Calu3 (cell line): ENCODE measurements around the gene MED27. TPM values are rescaled to one million over a fixed set of nuclear protein-coding genes. Genes with fewer than 3 reads are reported as not detected.

Experiments
- BruUV-seq: library from RNA; stranded (reverse); fragments of 400-500 nt; replicated peaks from 2 replicates; lab custom pipeline; 2021; lab: Mats Ljungman, UMichigan
- CTCF ChIA-PET: fragments of 300-600 bp; sonication (Branson Sonifier 250); formaldehyde crosslinking; loops from one replicate; lab custom pipeline; 2022; ENCODE audit warnings: antibody characterized with exemption; lab: Charles Lee
- DNase-seq: peaks from one replicate; pipeline ENCODE4 v3.0.0; 2022
- H3K27ac Mint-ChIP-seq: one replicate; pipeline ENCODE4 v1.8.0; 2022; ENCODE audit warnings: mixed read lengths; ENCODE audit not compliant: unreplicated experiment
- H3K27me3 Mint-ChIP-seq: one replicate; pipeline ENCODE4 v1.8.0; 2022; ENCODE audit warnings: mixed read lengths; ENCODE audit not compliant: unreplicated experiment
- H3K36me3 Mint-ChIP-seq: one replicate; pipeline ENCODE4 v1.8.0; 2022; ENCODE audit warnings: mild to moderate bottlenecking, moderate library complexity, mixed read lengths; ENCODE audit not compliant: insufficient read depth, unreplicated experiment
- H3K4me1 Mint-ChIP-seq: one replicate; pipeline ENCODE4 v1.8.0; 2022; ENCODE audit warnings: mild to moderate bottlenecking, low read depth, mixed read lengths; ENCODE audit not compliant: unreplicated experiment
- H3K4me3 Mint-ChIP-seq: one replicate; pipeline ENCODE4 v1.8.0; 2022; ENCODE audit warnings: mild to moderate bottlenecking, low read depth, moderate library complexity, mixed read lengths; ENCODE audit not compliant: unreplicated experiment
- H3K9me3 Mint-ChIP-seq: one replicate; pipeline ENCODE4 v1.8.0; 2022; ENCODE audit warnings: low read depth, mixed read lengths; ENCODE audit not compliant: unreplicated experiment
- intact Hi-C: fragments of 100-400 bp; cut with micrococcal nuclease; formaldehyde crosslinking; loops from one replicate; pipeline ENCODE4 v1.10.0; 2022; ENCODE audit not compliant: unreplicated experiment
- total RNA-seq: library from RNA; stranded (reverse); gene quantifications from 2 replicates; pipeline ENCODE4 v1.2.3, GENCODE V29; 2022
- TF ChIP-seq, protein P1 (sequence below): fragments of 200-600 bp; IDR thresholded peaks from one replicate; pipeline ENCODE4 v1.8.0; 2022; ENCODE audit warnings: antibody characterized with exemption; ENCODE audit not compliant: unreplicated experiment

MED27 gene
- total RNA-seq, 1 experiment from 2014 or later: 19.3 TPM

DNA sequence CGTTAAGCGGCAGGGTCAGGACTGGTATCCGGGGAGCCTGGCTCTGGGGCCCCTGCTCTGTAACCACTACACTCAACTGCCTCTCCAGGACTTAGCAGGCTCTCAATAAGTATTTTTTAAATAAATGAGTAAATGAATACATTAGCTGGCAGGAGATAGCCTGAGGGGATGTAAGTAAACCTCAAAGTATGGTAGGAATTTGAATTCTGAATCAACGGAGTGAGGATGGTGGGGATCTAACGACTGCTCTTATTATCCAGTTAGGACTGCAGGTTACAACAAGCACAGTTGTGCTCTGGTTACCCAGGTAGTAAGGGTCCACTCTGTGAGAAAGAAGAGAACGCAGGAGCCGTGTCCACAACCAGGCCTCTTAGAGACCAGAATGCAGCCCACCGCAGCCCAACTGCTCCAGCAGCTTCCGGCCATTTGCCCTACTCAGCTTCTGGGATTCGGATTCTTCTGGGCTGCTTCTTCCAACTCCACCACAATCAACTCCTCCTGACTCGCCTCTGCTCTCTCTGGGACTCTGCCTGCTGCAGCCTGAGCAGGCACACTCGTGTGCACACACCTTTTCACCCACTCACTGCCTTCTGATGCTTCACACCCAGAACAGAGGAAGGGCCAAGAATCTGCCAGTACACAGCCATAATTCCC, 52.6 kb downstream of the MED27 start:
- peaks cover 23% of the 10 kb centered on the region for H3K4me1 Mint-ChIP-seq
- DNase-seq: no peak
- H3K4me3 Mint-ChIP-seq: no peak overlapping the region
- CTCF ChIA-PET: no interaction called here
- H3K27me3 Mint-ChIP-seq: no peaks in the 10 kb centered on the region
- H3K27ac Mint-ChIP-seq: no peak overlapping the region
- intact Hi-C loops: no loop called here
- TF ChIP-seq, protein P1, sequence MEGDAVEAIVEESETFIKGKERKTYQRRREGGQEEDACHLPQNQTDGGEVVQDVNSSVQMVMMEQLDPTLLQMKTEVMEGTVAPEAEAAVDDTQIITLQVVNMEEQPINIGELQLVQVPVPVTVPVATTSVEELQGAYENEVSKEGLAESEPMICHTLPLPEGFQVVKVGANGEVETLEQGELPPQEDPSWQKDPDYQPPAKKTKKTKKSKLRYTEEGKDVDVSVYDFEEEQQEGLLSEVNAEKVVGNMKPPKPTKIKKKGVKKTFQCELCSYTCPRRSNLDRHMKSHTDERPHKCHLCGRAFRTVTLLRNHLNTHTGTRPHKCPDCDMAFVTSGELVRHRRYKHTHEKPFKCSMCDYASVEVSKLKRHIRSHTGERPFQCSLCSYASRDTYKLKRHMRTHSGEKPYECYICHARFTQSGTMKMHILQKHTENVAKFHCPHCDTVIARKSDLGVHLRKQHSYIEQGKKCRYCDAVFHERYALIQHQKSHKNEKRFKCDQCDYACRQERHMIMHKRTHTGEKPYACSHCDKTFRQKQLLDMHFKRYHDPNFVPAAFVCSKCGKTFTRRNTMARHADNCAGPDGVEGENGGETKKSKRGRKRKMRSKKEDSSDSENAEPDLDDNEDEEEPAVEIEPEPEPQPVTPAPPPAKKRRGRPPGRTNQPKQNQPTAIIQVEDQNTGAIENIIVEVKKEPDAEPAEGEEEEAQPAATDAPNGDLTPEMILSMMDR: no peak
- H3K9me3 Mint-ChIP-seq: no peaks in the 10 kb centered on the region
- no TSS peak for BruUV-seq
- H3K36me3 Mint-ChIP-seq: no peaks in the 10 kb centered on the region

DNA sequence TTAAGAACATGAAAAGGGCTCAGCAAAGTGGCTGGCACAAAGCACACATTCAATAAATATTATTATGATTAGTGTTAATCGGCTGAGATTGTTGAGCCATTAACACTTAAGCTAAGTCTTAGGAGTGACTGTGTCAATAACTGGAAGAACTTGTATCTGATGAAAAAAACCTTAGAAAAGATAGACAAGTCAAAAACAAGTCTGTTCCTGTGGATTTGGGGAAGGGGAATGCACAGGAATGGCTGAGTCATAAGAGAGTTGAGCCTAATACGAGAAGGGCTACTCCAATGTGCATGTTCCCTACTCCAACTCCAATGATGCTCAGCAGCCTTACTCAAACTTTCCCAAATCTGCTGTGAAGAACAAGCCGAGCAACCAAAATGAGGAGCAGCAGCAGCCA, 53.9 kb downstream of the MED27 start:
- Mint-ChIP-seq H3K9me3 (peaks cover 2% of the 10 kb centered on the region), H3K4me3 (no peak overlapping the region), H3K36me3 (no peaks in the 10 kb centered on the region), H3K4me1 (peaks cover 32% of the 10 kb centered on the region), H3K27ac (no peak overlapping the region), H3K27me3 (no peaks in the 10 kb centered on the region)
- CTCF ChIA-PET: no interaction called here
- DNase-seq: no peak
- intact Hi-C loops: no loop called here
- no TSS peak for BruUV-seq
- TF ChIP-seq, protein P1: no peak

DNA sequence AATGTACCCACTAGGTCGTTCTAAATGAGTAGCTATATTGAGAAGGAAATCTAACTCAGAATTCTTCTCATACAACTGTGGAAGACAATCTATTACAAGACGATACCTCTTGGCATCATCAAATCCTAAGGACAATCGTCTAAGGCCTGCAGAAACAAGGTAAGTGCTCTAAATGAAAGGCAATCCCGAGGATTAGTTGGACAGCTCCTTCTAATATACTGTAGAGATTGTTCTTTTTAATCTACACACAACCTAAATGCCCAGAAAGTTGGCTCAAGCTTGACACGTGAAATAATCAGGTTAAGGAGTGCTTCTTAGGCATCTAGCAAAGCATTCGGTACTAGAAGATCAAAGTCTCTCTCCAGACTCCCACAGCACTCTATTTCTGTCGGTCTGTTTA, 55.1 kb downstream of the MED27 start:
- TF ChIP-seq, protein P1: no peak
- BruUV-seq: no TSS peak
- H3K4me3 Mint-ChIP-seq: no peak overlapping the region
- intact Hi-C loops: no loop called here
- peaks cover 2% of the 10 kb centered on the region for H3K9me3 Mint-ChIP-seq
- H3K4me1 Mint-ChIP-seq: peaks cover 33% of the 10 kb centered on the region
- CTCF ChIA-PET: no interaction called here
- H3K27me3 Mint-ChIP-seq: no peaks in the 10 kb centered on the region
- no peak overlapping the region for H3K27ac Mint-ChIP-seq
- H3K36me3 Mint-ChIP-seq: no peaks in the 10 kb centered on the region
- DNase-seq: no peak

DNA sequence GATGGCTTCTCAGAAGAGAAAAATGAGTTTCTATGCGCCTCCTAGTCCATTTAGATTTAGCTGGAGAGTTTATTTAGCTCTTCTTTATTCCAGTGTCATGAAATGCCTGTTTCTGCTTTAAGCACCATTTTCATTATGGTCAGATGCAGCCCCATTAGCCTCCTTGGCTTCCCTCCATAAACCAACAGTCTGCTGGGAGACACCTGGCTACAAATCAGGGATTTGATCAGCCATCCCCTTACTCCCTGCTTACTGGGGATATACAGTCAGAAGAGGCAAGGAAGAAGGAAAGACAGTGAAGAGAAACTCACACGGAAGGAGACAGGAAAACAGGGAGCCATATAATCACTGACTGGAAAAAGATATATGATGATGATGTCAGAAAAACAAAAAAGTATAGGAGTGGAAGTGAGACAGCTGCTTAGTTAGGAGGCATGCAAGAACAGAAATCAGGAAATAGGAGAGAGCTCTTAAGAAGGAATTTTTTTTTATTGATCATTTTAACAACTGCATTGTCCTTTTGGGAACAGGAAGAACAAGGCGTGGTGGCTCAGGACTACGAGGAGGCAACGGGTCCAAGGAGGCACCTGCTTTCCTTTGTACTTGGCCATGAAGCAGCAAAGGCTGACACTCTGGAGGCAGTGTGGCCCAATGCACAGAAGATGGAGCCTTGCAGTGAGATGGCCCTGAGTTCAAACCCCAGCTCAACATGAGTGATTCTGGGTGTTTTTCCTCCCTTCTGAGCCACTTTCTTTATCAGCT, 56.1 kb downstream of the MED27 start:
- peaks cover 2% of the 10 kb centered on the region for H3K9me3 Mint-ChIP-seq
- H3K27me3 Mint-ChIP-seq: no peaks in the 10 kb centered on the region
- CTCF ChIA-PET: no interaction called here
- TF ChIP-seq, protein P1: no peak
- DNase-seq: no peak
- peaks cover 33% of the 10 kb centered on the region for H3K4me1 Mint-ChIP-seq
- H3K27ac Mint-ChIP-seq: no peak overlapping the region
- H3K4me3 Mint-ChIP-seq: no peak overlapping the region
- intact Hi-C loops: no loop called here
- no TSS peak for BruUV-seq
- no peaks in the 10 kb centered on the region for H3K36me3 Mint-ChIP-seq
